H1 (cell line): ENCODE results near the gene MDC1. TPM values are rescaled to one million over a fixed set of nuclear protein-coding genes. Genes with fewer than 3 reads are reported as not detected.
"Not testable (repeated sequence)": the region's sequence is repeated elsewhere in the genome, so short reads cannot be mapped to it uniquely, and the experiment has no call there.

ENCODE experiments used
- CTCF ChIA-PET: fragments of 300-600 bp; sonication (Branson Sonifier 250); formaldehyde crosslinking; loops from one replicate; lab custom pipeline; 2021; ENCODE audit not compliant: partially characterized antibody; lab: Charles Lee
- POLR2A ChIA-PET: fragments of 300-600 bp; sonication (Branson Sonifier 250); formaldehyde crosslinking; loops from one replicate; lab custom pipeline; 2021; ENCODE audit warnings: inconsistent platforms; ENCODE audit not compliant: partially characterized antibody; lab: Charles Lee
- DNase-seq, 2 experiments: peaks; one replicate each; pipeline versions ENCODE4 v3.0.0 to v3.0.0-alpha.2; 2010 to 2022; ENCODE audit warnings: low spot score in 2 of 2, low read depth in 1 of 2, mixed read lengths in 1 of 2
- FAIRE-seq: peaks from 2 replicates; lab custom pipeline; 2011; peaks lifted over from hg19 to GRCh38; lab: Jason Lieb, UNC
- H2AFZ ChIP-seq: 2 replicates; pipeline ENCODE4 v1.8.1; 2012; ENCODE audit warnings: low read length, inconsistent platforms
- H2AK5ac ChIP-seq: 2 replicates; pipeline ENCODE4 v1.6.1; 2013; ENCODE audit warnings: low read depth, low read length
- H2BK120ac ChIP-seq: replicated peaks from 2 replicates; pipeline ENCODE3; 2013; ENCODE audit warnings: low read depth, low read length, inconsistent platforms
- H2BK12ac ChIP-seq: 2 replicates; pipeline ENCODE4 v1.6.1; 2013; ENCODE audit warnings: low read depth, low read length
- H2BK15ac ChIP-seq: 2 replicates; pipeline ENCODE4 v1.6.1; 2013; ENCODE audit warnings: low read length
- H2BK20ac ChIP-seq: 2 replicates; pipeline ENCODE4 v1.6.1; 2013; ENCODE audit warnings: low read length
- H2BK5ac ChIP-seq: 2 replicates; pipeline ENCODE4 v1.6.1; 2013; ENCODE audit warnings: low read depth, low read length
- H3K14ac ChIP-seq: 2 replicates; pipeline ENCODE4 v1.6.1; 2013; ENCODE audit warnings: inconsistent platforms; ENCODE audit not compliant: insufficient read length
- H3K18ac ChIP-seq: 2 replicates; pipeline ENCODE4 v1.6.1; 2013; ENCODE audit warnings: low read length; ENCODE audit errors: extremely low read depth
- H3K23ac ChIP-seq: 2 replicates; pipeline ENCODE4 v1.6.1; 2013; ENCODE audit warnings: inconsistent platforms; ENCODE audit not compliant: insufficient read length
- H3K23me2 ChIP-seq: 2 replicates; pipeline ENCODE4 v1.6.1; 2013; ENCODE audit warnings: low read depth, low read length
- H3K27ac ChIP-seq: 2 replicates; pipeline ENCODE4 v1.6.1; 2011; ENCODE audit warnings: low read depth, low read length, inconsistent platforms
- H3K27me3 ChIP-seq, 4 experiments: replicated peaks in 1 of 4; 1 replicate in 1 of 4; 2 replicates in 3 of 4; pipeline versions ENCODE4 v1.6.1 to v1.8.1; 2011 to 2013; ENCODE audit warnings: low read length in 3 of 4, mild to moderate bottlenecking in 3 of 4, inconsistent platforms in 2 of 4, mixed read lengths in 2 of 4, moderate library complexity in 1 of 4; ENCODE audit not compliant: control insufficient read depth in 3 of 4, insufficient read depth in 3 of 4; ENCODE audit errors: extremely low read depth in 1 of 4
- H3K36me3 ChIP-seq, 4 experiments: 2 replicates each; pipeline versions ENCODE4 v1.6.1 to v1.8.1; 2011 to 2013; ENCODE audit warnings: mild to moderate bottlenecking in 4 of 4, low read length in 3 of 4, moderate library complexity in 2 of 4, control low read depth in 1 of 4, inconsistent platforms in 1 of 4; ENCODE audit not compliant: insufficient read depth in 4 of 4, control insufficient read depth in 2 of 4
- H3K4ac ChIP-seq: replicated peaks from 2 replicates; pipeline ENCODE3; 2013; ENCODE audit warnings: low read length, low read depth, mixed read lengths, inconsistent platforms; ENCODE audit not compliant: insufficient read length
- H3K4me1 ChIP-seq, 4 experiments: replicated peaks in 1 of 4; 1 replicate in 1 of 4; 2 replicates in 3 of 4; pipeline versions ENCODE4 v1.6.1 to v1.8.1; 2011 to 2013; ENCODE audit warnings: low read length in 3 of 4, inconsistent platforms in 2 of 4, mixed read lengths in 1 of 4; ENCODE audit not compliant: insufficient read depth in 4 of 4, control insufficient read depth in 3 of 4
- H3K4me2 ChIP-seq, 2 experiments: 2 replicates each; pipeline versions ENCODE4 v1.6.1 to v1.8.1; 2011 to 2013; ENCODE audit warnings: low read depth in 2 of 2, low read length in 2 of 2, control low read depth in 1 of 2, inconsistent platforms in 1 of 2, mild to moderate bottlenecking in 1 of 2; ENCODE audit not compliant: insufficient read depth in 1 of 2
- H3K4me3 ChIP-seq, 4 experiments: fragments of 200-600, 300-600 bp in 1 of 4; sonication (generic), shearing (Covaris generic), sonication (Bioruptor Twin) in 1 of 4; 2 replicates each; pipeline versions ENCODE4 v1.5.1 to v1.8.1; 2011 to 2016; ENCODE audit warnings: low read length in 4 of 4, low read depth in 3 of 4, control low read depth in 2 of 4, inconsistent platforms in 2 of 4, mild to moderate bottlenecking in 2 of 4, mixed read lengths in 1 of 4, moderate library complexity in 1 of 4; ENCODE audit not compliant: insufficient read depth in 2 of 4; ENCODE audit errors: extremely low read depth in 1 of 4
- H3K56ac ChIP-seq: replicated peaks from 2 replicates; pipeline ENCODE3; 2013; ENCODE audit warnings: low read depth, mild to moderate bottlenecking, mixed read lengths, low read length, inconsistent platforms; ENCODE audit not compliant: insufficient read length
- H3K79me1 ChIP-seq: 2 replicates; pipeline ENCODE4 v1.6.1; 2013; ENCODE audit warnings: low read depth, low read length, control low read depth
- H3K79me2 ChIP-seq, 2 experiments: 2 replicates each; pipeline versions ENCODE4 v1.6.1 to v1.8.1; 2012 to 2013; ENCODE audit warnings: low read length in 2 of 2, mild to moderate bottlenecking in 2 of 2, inconsistent platforms in 1 of 2; ENCODE audit not compliant: insufficient read depth in 2 of 2, control insufficient read depth in 1 of 2
- H3K9ac ChIP-seq, 4 experiments: replicated peaks in 1 of 4; 1 replicate in 1 of 4; 2 replicates in 3 of 4; pipeline versions ENCODE4 v1.6.1 to v1.8.1; 2011 to 2013; ENCODE audit warnings: low read depth in 3 of 4, low read length in 3 of 4, control low read depth in 2 of 4, mild to moderate bottlenecking in 2 of 4, moderate library complexity in 2 of 4, inconsistent platforms in 1 of 4; ENCODE audit errors: extremely low read depth in 1 of 4
- H3K9me3 ChIP-seq, 2 experiments: 2 replicates each; pipeline versions ENCODE4 v1.6.1 to v1.8.1; 2012 to 2013; ENCODE audit warnings: mild to moderate bottlenecking in 2 of 2, moderate library complexity in 2 of 2, control low read depth in 1 of 2, inconsistent platforms in 1 of 2, low read depth in 1 of 2, low read length in 1 of 2, mixed read lengths in 1 of 2; ENCODE audit not compliant: insufficient read depth in 2 of 2
- H4K20me1 ChIP-seq, 2 experiments: replicated peaks in 1 of 2; 2 replicates each; pipeline versions ENCODE3 to v1.8.1; 2011 to 2013; ENCODE audit warnings: inconsistent platforms in 2 of 2, low read length in 2 of 2, mild to moderate bottlenecking in 1 of 2; ENCODE audit not compliant: insufficient read depth in 2 of 2, control insufficient read depth in 1 of 2
- H4K5ac ChIP-seq: 2 replicates; pipeline ENCODE4 v1.6.1; 2013; ENCODE audit warnings: low read length, low read depth, mixed read lengths, inconsistent platforms; ENCODE audit not compliant: insufficient read length
- H4K8ac ChIP-seq: 2 replicates; pipeline ENCODE4 v1.8.0; 2013; ENCODE audit warnings: mild to moderate bottlenecking, moderate library complexity, low read length, inconsistent platforms; ENCODE audit not compliant: insufficient read depth; ENCODE audit errors: extremely low read depth
- H4K91ac ChIP-seq: replicated peaks from 2 replicates; pipeline ENCODE3; 2013; ENCODE audit warnings: low read length, mixed read lengths, inconsistent platforms; ENCODE audit not compliant: insufficient read length
- WGBS, 2 experiments: shearing (Covaris generic) in 1 of 2; methylation state at CpG; one replicate each; pipeline versions ENCODE4 v1.1.6 to v1.1.7; 2013 to 2015; ENCODE audit warnings: low lambda C conversion rate in 2 of 2, mixed read lengths in 2 of 2, inconsistent platforms in 1 of 2, low coverage in 1 of 2, missing lambda C conversion rate in 1 of 2; ENCODE audit not compliant: insufficient replicate concordance in 2 of 2, insufficient coverage in 1 of 2, insufficient read length in 1 of 2; ENCODE audit errors: extremely low coverage in 1 of 2, missing lambda C conversion rate in 1 of 2; 5-methylcytosine and 5-hydroxymethylcytosine counted together
- polyA plus RNA-seq, 7 experiments: library from polyadenylated mRNA; depleted of rRNA in 3 of 7; stranded (reverse) in 5 of 7; unstranded in 2 of 7; fragments of >200 nt in 5 of 7; fragments of 200-250 nt in 2 of 7; gene quantifications; 1 replicate in 5 of 7; 2 replicates in 1 of 7; 4 replicates in 1 of 7; pipeline versions ENCODE4 v1.2.1 to v1.2.3, GENCODE V29; 2011 to 2013; ENCODE audit warnings: missing spikeins in 2 of 7, mixed read lengths in 2 of 7
- total RNA-seq: library from RNA; stranded (reverse); fragmentation: NEBNext Ultra II Directional; extraction: Animal tissue kit (Norgen Biotek cat#: 25700); gene quantifications from 2 replicates; pipeline ENCODE4 v1.2.1, GENCODE V29; 2021

The MDC1 gene
- total and polyA plus RNA-seq, 2 of the 8 experiments (the other 6 are each of a cell fraction or from before 2014, with no cell fraction given), result 29.9 to 81.1 TPM

GRCh38 chr6:30756405-30757003 lies 39.4 kb upstream of the MDC1 start:
- not testable (repeated sequence) for H3K23ac ChIP-seq, H3K4ac ChIP-seq, H2BK5ac ChIP-seq, H3K18ac ChIP-seq, H2BK15ac ChIP-seq, H3K27me3 ChIP-seq, H2BK12ac ChIP-seq, H2BK120ac ChIP-seq, H3K27ac ChIP-seq, H3K9ac ChIP-seq, H4K20me1 ChIP-seq, H3K36me3 ChIP-seq, H4K91ac ChIP-seq, H2AK5ac ChIP-seq, H3K79me2 ChIP-seq, H3K23me2 ChIP-seq, H4K5ac ChIP-seq, FAIRE-seq, H3K79me1 ChIP-seq, H2AFZ ChIP-seq, H4K8ac ChIP-seq, H3K4me3 ChIP-seq, H3K9me3 ChIP-seq, H3K56ac ChIP-seq, H3K14ac ChIP-seq, H2BK20ac ChIP-seq, H3K4me1 ChIP-seq, H3K4me2 ChIP-seq, DNase-seq
- CTCF ChIA-PET, result interaction anchor here (0.6 to 2.0 kb wide), 6 partner anchors 10 to 1031 kb away, joined by 3 to 7 read pairs (median 3); no protein-coding TSS in a partner anchor
- POLR2A ChIA-PET, result interaction anchor here (0.7 to 1.0 kb wide), 3 partner anchors 12 to 13 kb away, joined by 3 read pairs; partner anchors contain the start of gene IER3
- WGBS, 2 experiments, result 92% methylated on average over 7 of the region's 7 CpGs; no CpG with 5 or more reads in 1 of the 2 experiments
